ENCODE data around the gene HSPG2. TPM values are rescaled to one million over a fixed set of nuclear protein-coding genes. Genes with fewer than 3 reads are reported as not detected.

Gene HSPG2
- total RNA-seq, 1 donor from 2014 or later, result 221 TPM

DNA sequence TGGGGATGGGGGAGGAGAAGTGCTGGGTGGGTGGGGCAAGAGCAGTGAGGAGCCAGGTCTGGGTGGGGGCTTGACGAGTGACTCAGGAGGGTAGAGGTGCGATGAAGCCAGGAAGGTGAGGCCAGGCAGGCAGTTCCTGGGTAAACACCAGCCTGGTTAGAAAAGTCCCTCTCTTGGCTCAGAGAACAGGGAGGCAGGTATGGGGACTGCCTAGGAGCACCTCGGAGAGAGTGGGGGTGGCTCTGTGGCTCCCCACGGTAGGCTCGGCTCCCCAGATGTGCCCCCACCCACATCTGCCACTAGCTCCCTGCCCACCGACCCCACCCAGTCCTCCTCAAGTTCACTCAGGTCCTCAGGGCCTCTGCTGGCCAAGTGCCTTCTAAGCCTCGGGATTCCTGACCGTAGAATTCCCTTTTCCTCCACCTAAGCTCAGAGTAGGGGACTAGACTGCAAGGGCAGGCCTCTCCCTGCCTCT is 1.2 kb downstream of the HSPG2 start:
- no peak for DNase-seq (ENCODE audit: low spot score in 2 of 2, unreplicated experiment in 2 of 2)
- TF ChIP-seq, protein P1, sequence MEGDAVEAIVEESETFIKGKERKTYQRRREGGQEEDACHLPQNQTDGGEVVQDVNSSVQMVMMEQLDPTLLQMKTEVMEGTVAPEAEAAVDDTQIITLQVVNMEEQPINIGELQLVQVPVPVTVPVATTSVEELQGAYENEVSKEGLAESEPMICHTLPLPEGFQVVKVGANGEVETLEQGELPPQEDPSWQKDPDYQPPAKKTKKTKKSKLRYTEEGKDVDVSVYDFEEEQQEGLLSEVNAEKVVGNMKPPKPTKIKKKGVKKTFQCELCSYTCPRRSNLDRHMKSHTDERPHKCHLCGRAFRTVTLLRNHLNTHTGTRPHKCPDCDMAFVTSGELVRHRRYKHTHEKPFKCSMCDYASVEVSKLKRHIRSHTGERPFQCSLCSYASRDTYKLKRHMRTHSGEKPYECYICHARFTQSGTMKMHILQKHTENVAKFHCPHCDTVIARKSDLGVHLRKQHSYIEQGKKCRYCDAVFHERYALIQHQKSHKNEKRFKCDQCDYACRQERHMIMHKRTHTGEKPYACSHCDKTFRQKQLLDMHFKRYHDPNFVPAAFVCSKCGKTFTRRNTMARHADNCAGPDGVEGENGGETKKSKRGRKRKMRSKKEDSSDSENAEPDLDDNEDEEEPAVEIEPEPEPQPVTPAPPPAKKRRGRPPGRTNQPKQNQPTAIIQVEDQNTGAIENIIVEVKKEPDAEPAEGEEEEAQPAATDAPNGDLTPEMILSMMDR (IDR thresholded peaks at IDR 0.05; ENCODE audit: unreplicated experiment), result no peak
- Mint-ChIP-seq H3K4me3 (peak overlapping the region; percentile 76), H3K27me3 (ENCODE audit: low read depth) (no peaks in the 10 kb centered on the region), H3K9me3 (no peaks in the 10 kb centered on the region), H3K27ac (peak overlapping the region; percentile 97), H3K36me3 (no peaks in the 10 kb centered on the region), H3K4me1 (peaks cover 74% of the 10 kb centered on the region)

DNA sequence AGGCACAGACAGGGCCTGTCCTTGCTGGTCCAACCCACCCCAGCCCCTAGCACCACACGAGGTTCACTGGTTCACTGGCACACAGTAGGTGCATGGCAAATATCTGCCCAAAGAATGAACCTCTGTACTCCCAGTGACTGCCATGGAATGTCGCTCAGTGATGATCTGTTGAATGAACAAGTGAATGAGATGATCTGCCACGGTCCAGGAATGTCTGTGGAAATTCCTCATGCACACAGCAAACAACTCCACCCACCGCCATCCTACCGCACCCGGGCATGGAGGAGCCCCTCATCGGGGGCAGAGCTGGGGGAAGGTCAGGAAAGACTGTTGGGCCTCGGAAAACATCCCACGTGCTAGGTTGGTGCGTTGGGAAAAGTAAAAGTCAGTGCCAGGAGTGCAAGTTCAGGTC is 1.7 kb downstream of the HSPG2 start:
- no peak for DNase-seq (ENCODE audit: low spot score in 2 of 2, unreplicated experiment in 2 of 2)
- no peaks in the 10 kb centered on the region for H3K36me3 Mint-ChIP-seq
- H3K9me3 Mint-ChIP-seq, result no peaks in the 10 kb centered on the region
- H3K4me1 Mint-ChIP-seq, result peaks cover 78% of the 10 kb centered on the region
- TF ChIP-seq, protein P1 (IDR thresholded peaks at IDR 0.05; ENCODE audit: unreplicated experiment), result no peak
- peak overlapping the region; percentile 76 for H3K4me3 Mint-ChIP-seq
- peak overlapping the region; percentile 97 for H3K27ac Mint-ChIP-seq
- H3K27me3 Mint-ChIP-seq (ENCODE audit: low read depth), result no peaks in the 10 kb centered on the region

DNA sequence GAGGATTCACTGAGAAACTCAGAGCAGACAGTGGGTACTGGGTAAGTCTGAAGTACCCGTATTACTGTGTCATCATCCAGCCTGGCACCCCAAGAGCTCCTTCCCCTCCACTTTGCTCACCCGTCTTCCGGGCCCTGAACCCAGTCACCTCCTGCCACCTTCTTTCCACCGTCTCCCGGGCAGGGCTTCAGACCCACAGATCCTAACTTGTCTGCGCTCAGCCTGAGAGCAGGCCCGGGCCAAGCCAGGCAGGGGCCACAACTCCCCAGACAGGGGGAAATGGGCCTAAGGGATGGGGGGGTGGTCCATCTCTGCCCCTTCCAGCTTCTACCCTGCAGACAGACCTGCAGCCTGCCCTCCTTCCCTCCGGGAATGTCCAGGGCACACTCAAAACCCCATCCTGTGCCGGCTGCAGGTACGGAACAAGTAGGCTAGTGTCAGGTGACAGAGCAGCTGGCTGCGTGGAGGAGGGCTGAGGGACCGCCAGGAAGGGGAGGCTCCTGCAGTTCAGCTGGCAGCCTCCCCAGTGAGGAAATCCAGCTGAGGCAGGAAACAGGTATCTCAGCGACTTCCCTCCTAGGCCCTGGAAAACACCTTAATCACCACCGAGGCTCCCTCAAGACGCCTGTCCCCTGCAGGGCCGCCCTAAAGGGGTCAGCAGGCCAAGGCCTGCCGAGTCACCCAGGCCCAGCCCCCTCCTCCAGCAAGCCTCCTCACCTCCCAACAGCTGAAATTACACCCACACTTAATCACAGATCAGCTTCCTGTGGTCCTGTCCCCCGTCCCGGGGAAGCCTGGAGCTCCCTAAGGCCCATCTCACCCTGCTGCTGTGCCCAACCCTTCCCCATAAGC is 3.5 kb downstream of the HSPG2 start:
- Mint-ChIP-seq H3K9me3 (no peaks in the 10 kb centered on the region), H3K4me1 (peaks cover 71% of the 10 kb centered on the region), H3K36me3 (no peaks in the 10 kb centered on the region), H3K27me3 (ENCODE audit: low read depth) (no peaks in the 10 kb centered on the region), H3K27ac (peak overlapping the region; percentile 89), H3K4me3 (peak overlapping the region; percentile 24)
- TF ChIP-seq, protein P1 (IDR thresholded peaks at IDR 0.05; ENCODE audit: unreplicated experiment), result no peak
- DNase-seq (ENCODE audit: low spot score in 2 of 2, unreplicated experiment in 2 of 2), result no peak

DNA sequence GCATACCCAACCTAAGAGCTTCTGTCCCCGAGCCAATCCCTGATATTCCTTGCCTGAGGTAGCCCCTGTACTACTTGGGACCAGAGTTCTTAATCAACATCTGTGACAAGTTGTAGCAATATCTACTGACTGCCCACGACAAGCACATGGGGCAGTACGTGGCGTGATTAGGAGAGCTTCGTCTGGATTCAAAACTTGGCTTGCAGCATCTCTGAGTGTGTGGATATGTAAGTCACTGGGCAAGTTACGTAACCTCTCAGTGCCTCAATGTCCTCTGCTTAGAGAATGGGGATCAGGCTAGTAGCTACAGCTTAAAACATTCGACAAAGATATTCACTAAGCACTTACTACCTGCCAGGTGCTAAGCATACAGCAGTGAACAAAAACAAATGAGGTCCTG is 5.0 kb downstream of the HSPG2 start:
- no peak overlapping the region for H3K4me3 Mint-ChIP-seq
- H3K36me3 Mint-ChIP-seq, result no peaks in the 10 kb centered on the region
- H3K27ac Mint-ChIP-seq, result peak overlapping the region; percentile 67

DNA sequence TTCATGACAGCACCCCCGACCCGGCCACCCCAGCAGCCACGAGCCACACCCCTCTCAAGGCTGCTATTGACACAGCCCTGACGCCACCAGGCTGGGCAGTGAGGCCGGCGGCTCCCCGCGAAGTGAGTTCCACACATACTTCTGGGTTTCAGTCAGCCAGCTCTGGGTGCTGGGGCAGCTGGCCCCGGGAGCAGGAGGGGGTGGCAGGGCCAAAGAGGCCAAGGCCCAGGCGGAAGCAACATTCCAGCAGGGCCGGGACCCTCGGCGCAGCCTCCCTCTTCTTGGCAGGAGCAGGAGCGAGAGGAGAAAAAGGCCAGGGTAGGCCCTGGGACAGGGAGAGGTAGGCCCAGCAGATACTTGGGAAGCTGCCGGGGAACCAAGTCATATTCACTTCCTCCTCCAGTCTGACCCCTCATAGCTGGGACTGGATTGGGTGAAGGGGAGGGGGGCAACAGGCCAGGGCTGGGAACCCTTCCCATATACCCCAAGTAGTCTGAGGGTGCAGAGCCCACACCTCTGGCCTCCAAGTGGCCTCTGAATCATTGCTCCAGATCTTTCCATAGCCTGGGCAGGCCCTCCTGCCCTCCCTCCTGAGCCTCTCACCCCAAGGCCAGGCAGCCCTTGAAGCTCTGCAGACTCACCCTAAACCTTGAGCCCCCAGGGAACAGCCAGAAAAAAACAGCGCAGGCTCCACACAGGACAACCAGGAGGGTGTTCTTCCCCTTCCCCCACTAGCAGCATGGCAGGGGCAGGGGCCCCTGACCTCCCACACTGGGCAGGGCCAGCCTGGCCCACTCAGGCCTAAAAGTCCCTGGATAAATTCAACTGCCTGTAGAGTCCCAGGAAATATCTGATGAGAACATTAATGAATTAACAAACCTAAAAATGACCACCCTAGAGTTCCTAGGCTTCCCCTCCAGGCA is 5.7 kb downstream of the HSPG2 start:
- no peak for DNase-seq (ENCODE audit: low spot score in 2 of 2, unreplicated experiment in 2 of 2)
- Mint-ChIP-seq H3K4me1 (peaks cover 64% of the 10 kb centered on the region), H3K36me3 (no peaks in the 10 kb centered on the region), H3K27me3 (ENCODE audit: low read depth) (no peaks in the 10 kb centered on the region), H3K4me3 (no peak overlapping the region), H3K27ac (peak overlapping the region; percentile 67), H3K9me3 (no peaks in the 10 kb centered on the region)
- TF ChIP-seq, protein P1 (IDR thresholded peaks at IDR 0.05; ENCODE audit: unreplicated experiment), result no peak

More for the DNA sequence above, 5.0 kb downstream of the HSPG2 start:
- Mint-ChIP-seq H3K27me3 (ENCODE audit: low read depth) (no peaks in the 10 kb centered on the region), H3K9me3 (no peaks in the 10 kb centered on the region), H3K4me1 (peaks cover 62% of the 10 kb centered on the region)
- no peak for DNase-seq (ENCODE audit: low spot score in 2 of 2, unreplicated experiment in 2 of 2)
- TF ChIP-seq, protein P1 (IDR thresholded peaks at IDR 0.05; ENCODE audit: unreplicated experiment), result no peak

All from mesothelial cell of epicardium (in vitro differentiated cells).